ENCODE data around the gene FBLN5.
"Not testable (repeated sequence)": the region's sequence is repeated elsewhere in the genome, so short reads cannot be mapped to it uniquely, and the experiment has no call there.

FBLN5 gene

DNA sequence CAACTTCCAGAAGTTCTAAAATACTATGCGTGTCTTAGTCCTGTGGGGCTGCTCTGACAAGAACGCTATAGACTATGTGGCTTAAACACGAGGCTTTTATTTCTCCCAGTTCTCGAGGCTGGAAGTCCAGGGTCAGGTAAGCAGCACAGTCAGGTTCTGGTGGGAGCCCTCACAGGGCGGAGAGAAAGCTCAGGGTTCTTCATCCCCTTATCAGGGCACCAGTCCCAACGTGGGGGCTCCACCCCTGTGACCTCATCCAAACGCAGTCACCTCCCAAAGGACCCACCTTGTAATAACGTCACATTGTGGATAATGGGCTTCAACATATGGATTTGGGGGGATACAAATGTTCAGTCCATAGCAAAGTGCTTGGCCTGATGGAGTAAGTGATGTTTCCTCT, 43.0 kb downstream of the FBLN5 start:
- DNase-seq (no peak), ATAC-seq (no peak)
- Mint-ChIP-seq H3K9me3 (no peaks in the 10 kb centered on the region), H3K4me1 (no peaks in the 10 kb centered on the region), H3K27ac (no peak overlapping the region), H3K4me3 (no peak overlapping the region), H3K27me3 (no peaks in the 10 kb centered on the region), H3K36me3 (ENCODE audit: low read depth) (no peaks in the 10 kb centered on the region)

DNA sequence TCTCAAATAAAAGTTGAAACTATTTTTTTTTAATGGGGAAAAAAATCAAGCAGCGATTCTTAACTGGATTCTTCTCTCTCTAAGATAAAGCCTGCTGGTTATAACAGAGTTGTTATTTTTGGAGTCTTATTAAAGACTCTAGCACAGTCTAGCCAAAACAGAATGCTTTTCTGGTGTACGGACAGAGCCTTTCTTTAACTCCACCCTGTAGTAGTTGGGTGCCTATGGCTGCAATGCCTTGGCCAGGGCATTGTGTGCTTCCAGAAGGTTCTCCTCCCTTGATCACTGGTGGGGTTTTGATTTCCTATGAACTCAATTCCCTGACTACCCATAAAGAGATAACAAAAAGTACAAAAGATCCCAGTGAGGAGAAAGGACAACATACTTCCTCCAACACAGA, 44.4 kb downstream of the FBLN5 start:
- Mint-ChIP-seq H3K9me3 (no peaks in the 10 kb centered on the region), H3K36me3 (ENCODE audit: low read depth) (no peaks in the 10 kb centered on the region), H3K4me1 (no peaks in the 10 kb centered on the region), H3K4me3 (no peak overlapping the region), H3K27ac (no peak overlapping the region), H3K27me3 (no peaks in the 10 kb centered on the region)
- ATAC-seq: no peak
- no peak for DNase-seq

GRCh38 chr14:91902336-91902735, 45.2 kb downstream of the FBLN5 start:
- H3K27ac Mint-ChIP-seq: no peak overlapping the region
- H3K4me3 Mint-ChIP-seq: no peak overlapping the region
- H3K9me3 Mint-ChIP-seq: no peaks in the 10 kb centered on the region
- H3K4me1 Mint-ChIP-seq: no peaks in the 10 kb centered on the region
- DNase-seq (no peak), ATAC-seq (no peak)
- no peaks in the 10 kb centered on the region for H3K36me3 Mint-ChIP-seq (ENCODE audit: low read depth)
- H3K27me3 Mint-ChIP-seq: no peaks in the 10 kb centered on the region

DNA sequence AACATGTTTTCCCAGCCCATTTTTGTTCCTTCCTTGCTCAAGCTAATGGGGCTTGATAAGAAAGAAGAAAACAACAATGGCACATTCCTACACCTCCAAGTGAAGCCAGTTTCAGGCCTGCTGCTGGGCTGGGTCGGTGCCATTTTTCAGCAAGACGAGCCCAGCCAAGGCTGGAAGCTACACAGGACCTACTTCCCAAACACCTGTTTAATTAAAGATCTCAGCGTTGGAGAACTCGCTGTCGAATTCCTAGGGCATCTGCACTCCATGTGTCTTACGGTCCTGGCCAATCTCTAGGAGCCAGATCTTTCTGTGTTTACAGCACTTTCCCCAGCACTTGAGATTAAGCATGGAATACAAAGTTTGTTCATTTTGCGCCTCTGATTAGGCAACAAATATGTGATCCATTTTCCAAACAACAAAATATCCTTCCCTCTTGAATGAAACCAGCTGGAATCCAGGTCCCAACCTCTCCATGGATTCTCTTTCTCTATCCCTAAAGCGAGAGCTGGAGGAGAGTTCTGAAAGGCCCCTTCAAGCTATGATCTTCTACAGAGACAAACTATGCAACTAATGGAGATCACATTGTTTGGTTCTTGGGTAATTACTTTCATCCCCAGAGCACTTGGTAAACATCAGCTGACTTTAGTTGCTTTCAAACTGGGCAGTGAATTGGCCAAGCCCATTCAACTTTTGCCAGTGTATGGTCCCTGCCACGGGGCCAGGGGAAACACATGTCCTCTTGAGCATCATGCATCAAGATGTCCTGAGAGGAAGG, 45.9 kb downstream of the FBLN5 start:
- ATAC-seq: no peak
- Mint-ChIP-seq H3K27ac (no peak overlapping the region), H3K27me3 (no peaks in the 10 kb centered on the region), H3K9me3 (no peaks in the 10 kb centered on the region), H3K36me3 (ENCODE audit: low read depth) (no peaks in the 10 kb centered on the region), H3K4me1 (no peaks in the 10 kb centered on the region), H3K4me3 (no peak overlapping the region)
- no peak for DNase-seq

GRCh38 chr14:91899806-91900205, 47.7 kb downstream of the FBLN5 start:
- DNase-seq (no peak), ATAC-seq (no peak)
- no peak overlapping the region for H3K4me3 Mint-ChIP-seq
- no peaks in the 10 kb centered on the region for H3K36me3 Mint-ChIP-seq (ENCODE audit: low read depth)
- no peak overlapping the region for H3K27ac Mint-ChIP-seq
- H3K27me3 Mint-ChIP-seq: no peaks in the 10 kb centered on the region
- H3K4me1 Mint-ChIP-seq: no peaks in the 10 kb centered on the region
- no peaks in the 10 kb centered on the region for H3K9me3 Mint-ChIP-seq

DNA sequence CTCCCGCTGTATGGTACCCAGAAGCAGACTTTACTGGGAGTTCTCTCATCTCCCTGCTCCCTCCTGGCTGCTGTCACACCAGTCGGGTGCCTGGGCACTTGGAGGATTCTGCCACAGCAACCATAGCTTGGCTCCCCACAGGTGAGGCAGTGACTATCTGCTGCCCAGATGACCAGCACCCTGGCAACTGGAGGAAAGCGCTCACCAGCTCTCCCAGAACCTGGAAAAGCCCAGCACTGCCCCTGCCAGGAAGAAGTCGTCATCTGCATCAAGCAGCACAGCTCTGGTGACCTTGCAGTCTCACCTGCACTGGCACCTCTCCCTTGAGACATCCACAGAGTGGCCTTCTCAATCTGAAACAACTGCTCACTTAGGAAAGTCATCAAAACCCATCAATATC, 48.3 kb downstream of the FBLN5 start:
- Mint-ChIP-seq H3K36me3 (ENCODE audit: low read depth) (no peaks in the 10 kb centered on the region), H3K27me3 (no peaks in the 10 kb centered on the region), H3K4me1 (peaks cover 2% of the 10 kb centered on the region), H3K27ac (no peak overlapping the region), H3K9me3 (no peaks in the 10 kb centered on the region), H3K4me3 (no peak overlapping the region)
- no peak for ATAC-seq
- DNase-seq: no peak

- H3K4me3 Mint-ChIP-seq: no peak overlapping the region
- H3K4me1 Mint-ChIP-seq: peaks cover 7% of the 10 kb centered on the region
- no peaks in the 10 kb centered on the region for H3K27me3 Mint-ChIP-seq
- no peaks in the 10 kb centered on the region for H3K9me3 Mint-ChIP-seq
- DNase-seq: no peak
- H3K36me3 Mint-ChIP-seq (ENCODE audit: low read depth): no peaks in the 10 kb centered on the region
- no peak for ATAC-seq
- no peak overlapping the region for H3K27ac Mint-ChIP-seq
Observed at GRCh38 chr14:91898372-91898771, 49.1 kb downstream of the FBLN5 start.

GRCh38 chr14:91897716-91898115, 49.8 kb downstream of the FBLN5 start:
- not testable (repeated sequence) for H3K27ac Mint-ChIP-seq; H3K9me3 Mint-ChIP-seq; DNase-seq; ATAC-seq; H3K36me3 Mint-ChIP-seq (ENCODE audit: low read depth); H3K4me3 Mint-ChIP-seq; H3K27me3 Mint-ChIP-seq
- peaks cover 14% of the 10 kb centered on the region for H3K4me1 Mint-ChIP-seq

GRCh38 chr14:91897106-91897701, 50.3 kb downstream of the FBLN5 start:
- H3K9me3 Mint-ChIP-seq: no peaks in the 10 kb centered on the region

GRCh38 chr14:91896419-91896818, 51.1 kb downstream of the FBLN5 start:
- Mint-ChIP-seq H3K4me1 (peaks cover 17% of the 10 kb centered on the region), H3K27ac (no peak overlapping the region), H3K27me3 (no peaks in the 10 kb centered on the region), H3K9me3 (no peaks in the 10 kb centered on the region), H3K36me3 (ENCODE audit: low read depth) (no peaks in the 10 kb centered on the region), H3K4me3 (no peak overlapping the region)
- DNase-seq (no peak), ATAC-seq (no peak)

More at GRCh38 chr14:91897106-91897701, 50.3 kb downstream of the FBLN5 start:
- H3K4me1 Mint-ChIP-seq: peaks cover 15% of the 10 kb centered on the region
- ATAC-seq: no peak
- H3K4me3 Mint-ChIP-seq: no peak overlapping the region
- DNase-seq: no peak
- no peaks in the 10 kb centered on the region for H3K27me3 Mint-ChIP-seq
- H3K27ac Mint-ChIP-seq: no peak overlapping the region
- H3K36me3 Mint-ChIP-seq (ENCODE audit: low read depth): no peaks in the 10 kb centered on the region

- ATAC-seq: peak; percentile 34
- H3K27ac Mint-ChIP-seq: peak overlapping the region; percentile 73
- peaks cover 43% of the 10 kb centered on the region for H3K4me1 Mint-ChIP-seq
- DNase-seq: peak; percentile 30
- no peak overlapping the region for H3K4me3 Mint-ChIP-seq
- H3K9me3 Mint-ChIP-seq: no peaks in the 10 kb centered on the region
- H3K36me3 Mint-ChIP-seq (ENCODE audit: low read depth): no peaks in the 10 kb centered on the region
- no peaks in the 10 kb centered on the region for H3K27me3 Mint-ChIP-seq
Observed at GRCh38 chr14:91893669-91894068, 53.8 kb downstream of the FBLN5 start.

GRCh38 chr14:91893007-91893406, 54.5 kb downstream of the FBLN5 start:
- peak; percentile 21 for ATAC-seq
- peak; percentile 30 for DNase-seq
- Mint-ChIP-seq H3K4me3 (no peak overlapping the region), H3K27me3 (no peaks in the 10 kb centered on the region), H3K36me3 (ENCODE audit: low read depth) (no peaks in the 10 kb centered on the region), H3K9me3 (no peaks in the 10 kb centered on the region), H3K27ac (no peak overlapping the region), H3K4me1 (peaks cover 44% of the 10 kb centered on the region)

DNA sequence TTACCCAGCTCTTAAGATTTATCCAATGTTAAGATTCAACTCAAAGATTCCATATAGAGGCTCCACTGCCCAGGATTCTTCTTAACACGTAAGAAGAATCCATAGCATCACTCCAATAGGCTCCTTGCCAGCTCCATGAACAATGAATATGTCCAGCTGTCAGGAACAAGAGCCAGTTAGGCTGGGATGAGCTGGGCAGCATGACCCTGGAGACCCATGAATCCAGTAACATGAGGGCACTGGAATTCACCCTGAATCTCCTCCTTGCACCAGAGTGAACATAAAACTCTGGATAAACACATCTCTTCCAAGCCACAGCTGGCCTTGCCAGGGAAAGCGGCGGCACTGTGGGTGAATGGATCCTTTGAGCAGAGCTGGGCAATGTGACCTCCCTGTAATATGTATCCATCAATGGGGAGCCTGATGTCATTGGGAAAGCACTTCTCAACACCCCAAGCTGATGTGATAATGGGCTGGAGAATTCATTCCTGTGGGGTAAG, 55.7 kb downstream of the FBLN5 start:
- no peaks in the 10 kb centered on the region for H3K36me3 Mint-ChIP-seq (ENCODE audit: low read depth)
- no peak overlapping the region for H3K4me3 Mint-ChIP-seq
- DNase-seq: no peak
- no peak for ATAC-seq
- no peaks in the 10 kb centered on the region for H3K27me3 Mint-ChIP-seq
- peaks cover 44% of the 10 kb centered on the region for H3K4me1 Mint-ChIP-seq
- no peak overlapping the region for H3K27ac Mint-ChIP-seq
- H3K9me3 Mint-ChIP-seq: no peaks in the 10 kb centered on the region

DNA sequence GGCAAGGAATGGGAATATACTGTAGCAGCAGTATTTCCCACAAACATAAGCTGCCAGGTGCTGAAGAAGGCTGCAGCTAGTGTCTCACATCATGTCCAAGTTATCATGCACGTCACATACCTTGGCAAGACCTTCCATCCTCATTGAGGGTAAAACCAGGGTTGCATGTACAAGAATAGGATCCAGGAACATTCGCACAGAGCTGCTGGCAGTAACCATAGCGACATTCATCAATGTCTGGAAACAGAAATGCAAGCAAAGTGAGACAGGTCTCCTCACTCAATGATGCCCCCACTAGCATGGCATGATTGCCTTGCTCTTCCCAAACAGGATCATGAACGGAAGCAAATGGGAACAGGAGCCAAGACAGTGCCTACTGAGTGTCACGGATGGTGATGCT, 56.4 kb downstream of the FBLN5 start:
- Mint-ChIP-seq H3K27me3 (no peaks in the 10 kb centered on the region), H3K4me3 (no peak overlapping the region), H3K27ac (no peak overlapping the region), H3K4me1 (peaks cover 44% of the 10 kb centered on the region), H3K36me3 (ENCODE audit: low read depth) (no peaks in the 10 kb centered on the region), H3K9me3 (no peaks in the 10 kb centered on the region)
- no peak for DNase-seq
- ATAC-seq: no peak

DNA sequence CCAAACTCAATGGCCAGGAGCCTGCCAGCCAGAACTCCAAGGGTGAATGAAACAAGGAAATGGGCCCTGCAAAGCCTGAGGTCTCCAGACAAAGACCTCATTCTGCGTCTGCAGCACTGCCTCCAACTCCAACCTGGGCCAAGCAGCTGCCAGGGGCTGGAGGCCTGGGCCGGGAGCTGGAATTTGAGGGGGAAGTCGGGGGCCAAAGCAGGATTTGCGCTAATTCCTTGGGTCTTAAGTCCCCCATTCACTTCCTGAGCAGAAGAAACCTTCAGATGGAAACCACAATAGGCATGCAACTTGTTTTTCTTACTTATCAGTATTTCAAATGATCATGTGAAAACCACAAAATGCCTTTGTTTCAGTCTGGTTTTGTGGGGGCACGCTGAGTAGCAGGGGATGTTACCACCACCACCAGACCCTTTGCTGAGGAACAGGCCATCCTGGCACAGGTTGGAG, 57.2 kb downstream of the FBLN5 start:
- Mint-ChIP-seq H3K27me3 (no peaks in the 10 kb centered on the region), H3K27ac (peak overlapping the region; percentile 17), H3K4me3 (no peak overlapping the region), H3K36me3 (ENCODE audit: low read depth) (no peaks in the 10 kb centered on the region), H3K9me3 (no peaks in the 10 kb centered on the region), H3K4me1 (peaks cover 44% of the 10 kb centered on the region)
- DNase-seq: no peak
- peak; percentile 41 for ATAC-seq

Measured in activated naive CD8-positive, alpha-beta T cell treated with anti-CD3 and anti-CD28 coated beads, Interleukin-2, amount 50 U/mL, for 24 hours (primary cell).